Measurements from ENCODE around the gene RPAP2. TPM values are rescaled to one million over a fixed set of nuclear protein-coding genes. Genes with fewer than 3 reads are reported as not detected.

RPAP2 gene
- total RNA-seq, 1 experiment from 2014 or later = 19.8 TPM

- Mint-ChIP-seq H3K27ac (no peak overlapping the region), H3K36me3 (peaks cover 11% of the 10 kb centered on the region), H3K27me3 (ENCODE audit: low read depth) (no peaks in the 10 kb centered on the region), H3K4me3 (no peak overlapping the region), H3K9me3 (no peaks in the 10 kb centered on the region), H3K4me1 (no peaks in the 10 kb centered on the region)
- TF ChIP-seq ZNF425 (CRISPR knock-in tag; conservative IDR thresholded peaks at IDR 0.05) (no peak), ZNF281 (CRISPR knock-in tag; IDR thresholded peaks at IDR 0.05) (no peak), TCF7 (CRISPR knock-in tag; IDR thresholded peaks at IDR 0.05; ENCODE audit: low read depth) (no peak), NR3C1 (CRISPR knock-in tag; conservative IDR thresholded peaks at IDR 0.05; ENCODE audit: low read depth) (no peak), NFATC4 (CRISPR knock-in tag; IDR thresholded peaks at IDR 0.05) (no peak), OVOL2 (CRISPR knock-in tag; IDR thresholded peaks at IDR 0.05; ENCODE audit: borderline replicate concordance) (no peak)
- ChIA-PET CTCF (no interaction called here), POLR2A (no interaction called here)
- DNase-seq (ENCODE audit: low spot score) = no peak
- ATAC-seq = no peak
Observed at GRCh38 chr1:92359986-92360385, 61.1 kb downstream of the RPAP2 start.

GRCh38 chr1:92362970-92363369, 64.1 kb downstream of the RPAP2 start:
- Mint-ChIP-seq H3K36me3 (peaks cover 9% of the 10 kb centered on the region), H3K27me3 (ENCODE audit: low read depth) (no peaks in the 10 kb centered on the region), H3K27ac (no peak overlapping the region), H3K4me1 (no peaks in the 10 kb centered on the region), H3K9me3 (no peaks in the 10 kb centered on the region), H3K4me3 (no peak overlapping the region)
- ChIA-PET POLR2A (no interaction called here), CTCF (no interaction called here)
- TF ChIP-seq NR1H2 (CRISPR knock-in tag; IDR thresholded peaks at IDR 0.05) = no peak
- no peak for TF ChIP-seq IRF2 (CRISPR knock-in tag; IDR thresholded peaks at IDR 0.05; ENCODE audit: borderline replicate concordance, low read depth)
- DNase-seq (ENCODE audit: low spot score) (no peak), ATAC-seq (no peak)

- no peak for ATAC-seq
- Mint-ChIP-seq H3K9me3 (no peaks in the 10 kb centered on the region), H3K4me1 (no peaks in the 10 kb centered on the region), H3K27ac (no peak overlapping the region), H3K36me3 (peaks cover 4% of the 10 kb centered on the region), H3K4me3 (no peak overlapping the region), H3K27me3 (ENCODE audit: low read depth) (no peaks in the 10 kb centered on the region)
- ChIA-PET CTCF (no interaction called here), POLR2A (no interaction called here)
- no peak for DNase-seq (ENCODE audit: low spot score)
- TF ChIP-seq USF1 (CRISPR knock-in tag; IDR thresholded peaks at IDR 0.05) = no peak
- no peak for TF ChIP-seq ZNF121 (CRISPR knock-in tag; IDR thresholded peaks at IDR 0.05)
- TF ChIP-seq ZNF317 (CRISPR knock-in tag; IDR thresholded peaks at IDR 0.05; ENCODE audit: borderline replicate concordance, low read depth) = no peak
- TF ChIP-seq NFYB (CRISPR knock-in tag; conservative IDR thresholded peaks at IDR 0.05; ENCODE audit: low read depth) = no peak
- no peak for TF ChIP-seq JAZF1 (CRISPR knock-in tag; IDR thresholded peaks at IDR 0.05)
- no peak for TF ChIP-seq TEAD1 (CRISPR knock-in tag; IDR thresholded peaks at IDR 0.05)
- no peak for TF ChIP-seq MAX (CRISPR knock-in tag; IDR thresholded peaks at IDR 0.05)
- no peak for TF ChIP-seq IRF2 (CRISPR knock-in tag; IDR thresholded peaks at IDR 0.05; ENCODE audit: borderline replicate concordance, low read depth)
- TF ChIP-seq USF2 (CRISPR knock-in tag; IDR thresholded peaks at IDR 0.05) = no peak
- no peak for TF ChIP-seq PRDM15 (CRISPR knock-in tag; IDR thresholded peaks at IDR 0.05)
- no peak for TF ChIP-seq ESRRA (CRISPR knock-in tag; IDR thresholded peaks at IDR 0.05; ENCODE audit: borderline replicate concordance)
- no peak for TF ChIP-seq ZNF423 (CRISPR knock-in tag; IDR thresholded peaks at IDR 0.05)
- no peak for TF ChIP-seq MXD4 (CRISPR knock-in tag; IDR thresholded peaks at IDR 0.05; ENCODE audit: borderline replicate concordance)
- TF ChIP-seq SMAD4 (CRISPR knock-in tag; IDR thresholded peaks at IDR 0.05) = no peak
Observed at GRCh38 chr1:92363401-92363800, 64.5 kb downstream of the RPAP2 start.

Data from WTC11 (cell line).